ENCODE data around the gene ZSWIM6.
"Not testable (repeated sequence)": the region's sequence is repeated elsewhere in the genome, so short reads cannot be mapped to it uniquely, and the experiment has no call there.

DNA sequence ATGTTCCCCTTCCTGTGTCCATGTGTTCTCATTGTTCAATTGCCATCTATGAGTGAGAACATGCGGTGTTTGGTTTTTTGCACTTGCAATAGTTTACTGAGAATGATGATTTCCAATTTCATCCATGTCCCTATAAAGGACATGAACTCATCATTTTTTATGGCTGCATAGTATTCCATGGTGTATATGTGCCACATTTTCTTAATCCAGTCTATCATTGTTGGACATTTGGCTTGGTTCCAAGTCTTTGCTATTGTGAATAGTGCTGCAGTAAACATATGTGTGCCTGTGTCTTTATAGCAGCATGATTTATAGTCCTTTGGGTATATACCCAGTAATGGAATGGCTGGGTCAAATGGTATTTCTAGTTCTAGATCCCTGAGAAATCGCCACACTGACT lies 81.1 kb downstream of the ZSWIM6 start:
- not testable (repeated sequence) for TF ChIP-seq POLR2A (IDR thresholded peaks at IDR 0.05; ENCODE audit: low read depth, low read length); CTCF (conservative IDR thresholded peaks at IDR 0.05; ENCODE audit: low read depth, low read length); RCOR1 (IDR thresholded peaks at IDR 0.05; ENCODE audit: insufficient replicate concordance, low read length); MAZ (IDR thresholded peaks at IDR 0.05; ENCODE audit: borderline replicate concordance, low read depth, low read length); MXI1 (IDR thresholded peaks at IDR 0.05; ENCODE audit: borderline replicate concordance, low read depth, low read length); SMC3 (IDR thresholded peaks at IDR 0.05; ENCODE audit: low read depth, low read length); FOS (IDR thresholded peaks at IDR 0.05; ENCODE audit: low read depth, low read length); CEBPB (IDR thresholded peaks at IDR 0.05; ENCODE audit: low read depth, low read length); RFX5 (IDR thresholded peaks at IDR 0.05; ENCODE audit: low read depth, low read length)
